IPS-20b (cell line): ENCODE measurements around the gene NR1H2.
"Not testable (repeated sequence)": the region's sequence is repeated elsewhere in the genome, so short reads cannot be mapped to it uniquely, and the experiment has no call there.

Experiments used
- H3K27ac ChIP-seq: one replicate; pipeline ENCODE4 v1.5.1; 2013; ENCODE audit warnings: low read length
- H3K27me3 ChIP-seq: 2 replicates; pipeline ENCODE4 v1.6.1; 2013; ENCODE audit warnings: mild to moderate bottlenecking, low read length, inconsistent platforms; ENCODE audit not compliant: insufficient read depth
- H3K36me3 ChIP-seq: 2 replicates; pipeline ENCODE4 v1.6.1; 2013; ENCODE audit warnings: low read depth, mild to moderate bottlenecking, inconsistent platforms, low read length, moderate library complexity; ENCODE audit not compliant: insufficient read depth
- H3K4me1 ChIP-seq: 2 replicates; pipeline ENCODE4 v1.6.1; 2013; ENCODE audit warnings: mild to moderate bottlenecking, control low read depth, inconsistent platforms, low read length, moderate library complexity; ENCODE audit not compliant: insufficient read depth
- H3K4me3 ChIP-seq: 2 replicates; pipeline ENCODE4 v1.5.1; 2013; ENCODE audit warnings: mild to moderate bottlenecking, low read length, inconsistent platforms
- H3K9ac ChIP-seq: 2 replicates; pipeline ENCODE4 v1.6.1; 2013; ENCODE audit warnings: low read depth, mild to moderate bottlenecking, inconsistent platforms, low read length, moderate library complexity
- H3K9me3 ChIP-seq: 2 replicates; pipeline ENCODE4 v1.6.1; 2013; ENCODE audit warnings: mild to moderate bottlenecking, low read depth, low read length, inconsistent platforms; ENCODE audit not compliant: insufficient read depth

The NR1H2 gene

DNA sequence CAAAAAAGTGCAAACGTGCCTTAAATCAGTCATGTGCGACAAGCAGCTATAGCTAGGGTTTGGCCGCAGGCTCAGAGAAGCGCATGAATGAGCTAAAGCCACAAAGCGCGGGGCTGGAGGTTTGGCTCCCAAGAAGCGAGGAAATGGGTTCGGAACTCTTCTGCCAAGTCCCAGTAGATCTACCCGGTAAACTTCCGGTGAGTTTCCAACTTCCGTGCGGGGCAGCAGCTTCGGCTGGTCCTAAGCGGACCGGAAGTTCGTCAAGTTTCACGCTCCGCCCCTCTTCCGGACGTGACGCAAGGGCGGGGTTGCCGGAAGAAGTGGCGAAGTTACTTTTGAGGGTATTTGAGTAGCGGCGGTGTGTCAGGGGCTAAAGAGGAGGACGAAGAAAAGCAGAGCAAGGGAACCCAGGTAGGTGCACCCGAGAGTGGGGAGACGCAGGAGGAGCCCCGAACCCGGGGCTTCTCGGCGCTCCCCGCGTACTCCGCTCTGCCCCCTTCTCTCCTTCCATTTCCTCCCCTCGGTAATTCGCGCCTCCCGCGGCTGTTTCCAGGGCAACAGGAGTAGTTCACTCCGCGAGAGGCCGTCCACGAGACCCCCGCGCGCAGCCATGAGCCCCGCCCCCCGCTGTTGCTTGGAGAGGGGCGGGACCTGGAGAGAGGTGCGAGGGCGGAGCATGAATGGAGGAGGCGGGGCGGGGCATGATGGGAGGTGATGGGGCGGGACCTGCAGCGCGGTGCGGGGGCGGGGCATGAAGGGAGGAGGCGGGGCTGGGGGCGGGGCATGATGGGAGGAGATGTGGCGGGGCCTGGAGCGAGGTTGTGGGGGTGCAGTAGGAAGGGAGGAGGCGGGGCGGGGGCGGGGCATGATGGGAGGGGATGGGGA, at the start of gene NR1H2:
Gene NR1H2, plus strand, starts transcription at position 292 of the 885 bp plus-strand sequence. CDS start 1,149 bp downstream, outside the sequence.
- peak within 1 kb of the TSS; percentile 96 for H3K9ac ChIP-seq
- H3K4me3 ChIP-seq, result peak within 1 kb of the TSS; percentile 97
- H3K27me3 ChIP-seq, result no peaks in the 10 kb centered on the region
- no peaks in the 10 kb centered on the region for H3K4me1 ChIP-seq
- peak within 1 kb of the TSS; percentile 57 for H3K27ac ChIP-seq
- H3K9me3 ChIP-seq, result no peaks in the 10 kb centered on the region
- peaks cover 39% of the 10 kb centered on the region for H3K36me3 ChIP-seq

DNA sequence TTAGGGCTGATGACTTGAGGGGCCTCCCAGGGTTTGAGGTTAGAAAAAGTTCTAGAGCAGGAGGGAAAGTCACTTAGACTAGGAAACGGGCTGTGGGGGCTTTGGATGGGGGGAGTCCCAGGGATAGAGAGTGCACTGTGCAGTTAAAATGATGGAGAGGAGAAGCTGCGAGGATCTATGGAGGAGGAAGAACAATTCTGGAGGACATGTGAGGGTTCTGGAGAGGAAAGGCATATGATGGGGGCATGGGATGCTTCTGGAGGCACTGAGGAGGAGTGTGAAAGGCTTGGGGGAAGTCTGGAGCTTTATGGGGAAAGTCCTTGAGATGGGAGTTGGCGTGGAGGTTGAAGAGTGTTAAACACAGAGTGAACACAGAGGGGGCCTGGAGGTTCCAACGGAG, 49.2 kb upstream of the NR1H2 start:
- H3K4me3 ChIP-seq, result no peak overlapping the region
- H3K36me3 ChIP-seq, result no peaks in the 10 kb centered on the region
- H3K4me1 ChIP-seq, result no peaks in the 10 kb centered on the region
- no peak overlapping the region for H3K27ac ChIP-seq
- H3K27me3 ChIP-seq, result peaks cover 18% of the 10 kb centered on the region
- H3K9me3 ChIP-seq, result peaks cover 21% of the 10 kb centered on the region
- H3K9ac ChIP-seq, result no peak overlapping the region

DNA sequence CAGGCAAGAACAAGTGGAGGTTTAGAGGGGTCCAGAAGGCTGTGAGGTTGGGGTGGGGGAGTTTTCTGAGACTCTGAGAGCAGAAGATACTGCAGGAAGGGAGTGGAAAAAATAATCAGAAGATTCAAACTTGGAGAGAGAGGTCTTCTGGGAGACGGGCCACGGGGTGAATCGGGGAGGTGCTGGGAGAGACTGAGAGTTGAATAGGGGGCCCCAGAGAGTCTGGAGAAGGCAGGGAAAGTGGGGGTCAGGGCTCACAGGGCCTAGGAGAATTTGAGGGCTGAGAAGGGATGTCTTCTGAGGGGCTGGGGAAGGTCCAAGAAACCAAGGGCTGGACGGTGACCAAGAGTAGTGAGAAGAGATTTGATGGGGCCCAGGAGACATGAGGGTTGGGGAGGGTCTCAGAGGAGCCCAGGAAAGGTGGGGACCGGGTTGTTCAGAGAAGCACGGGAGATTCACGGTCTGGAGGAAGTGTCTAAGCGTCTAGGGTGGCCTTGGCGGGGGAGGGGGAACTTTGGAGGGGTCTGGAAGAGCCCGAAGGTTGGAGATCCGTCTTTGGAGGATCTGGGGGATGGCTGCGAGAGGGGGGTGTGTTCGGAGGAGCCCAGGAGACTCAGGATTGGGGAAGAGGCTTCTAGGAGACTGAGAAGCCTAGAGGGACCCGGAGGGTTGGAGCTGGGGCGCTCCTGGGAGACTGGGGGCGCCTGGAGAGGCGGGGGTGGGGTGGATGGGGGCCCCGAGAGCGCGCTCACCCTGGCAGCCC, 48.6 kb upstream of the NR1H2 start:
- H3K4me3 ChIP-seq, result no peak overlapping the region

DNA sequence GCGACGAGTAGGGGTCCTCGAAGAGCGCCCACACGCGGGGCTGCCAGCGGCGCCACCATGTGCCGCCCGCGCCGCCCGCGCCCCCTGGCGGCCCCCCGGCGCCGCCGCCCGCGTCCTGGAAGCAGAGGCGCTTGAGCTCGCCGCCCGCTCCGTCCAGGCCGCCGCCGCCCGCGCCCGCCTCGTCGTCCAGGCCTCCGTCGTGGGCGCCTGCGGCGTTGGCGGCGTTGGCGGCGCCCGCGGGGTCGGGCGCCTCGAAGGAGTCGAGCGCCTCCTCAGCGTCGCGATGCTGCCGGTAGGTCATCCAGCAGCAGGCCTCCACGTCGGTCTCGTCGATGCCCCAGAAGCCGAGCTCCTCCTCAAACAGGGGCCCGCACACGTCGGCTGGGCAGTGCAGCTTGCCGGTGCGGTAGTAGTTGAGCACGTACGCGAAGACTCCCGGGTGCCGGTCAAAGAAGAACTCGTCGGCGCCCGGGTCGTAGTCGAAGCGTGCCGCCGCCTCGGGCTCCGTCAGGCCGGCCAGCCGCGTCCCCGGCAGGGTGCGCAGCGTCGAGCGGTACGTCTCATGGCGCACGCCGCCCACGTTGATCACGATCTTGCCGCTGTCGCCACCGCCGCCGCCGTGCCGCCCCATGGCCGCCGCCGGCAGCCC, 47.9 kb upstream of the NR1H2 start:
- Histone ChIP-seq H3K27me3 (peaks cover 18% of the 10 kb centered on the region), H3K4me1 (no peaks in the 10 kb centered on the region), H3K36me3 (no peaks in the 10 kb centered on the region), H3K4me3 (peak overlapping the region; percentile 53; the same call in 1 of the 2 replicates), H3K27ac (no peak overlapping the region), H3K9ac (no peak overlapping the region), H3K9me3 (peaks cover 32% of the 10 kb centered on the region)

More for the DNA sequence above, 48.6 kb upstream of the NR1H2 start:
- Histone ChIP-seq H3K27me3 (peaks cover 18% of the 10 kb centered on the region), H3K9ac (no peak overlapping the region), H3K9me3 (peaks cover 28% of the 10 kb centered on the region), H3K4me1 (no peaks in the 10 kb centered on the region), H3K27ac (no peak overlapping the region), H3K36me3 (no peaks in the 10 kb centered on the region)

DNA sequence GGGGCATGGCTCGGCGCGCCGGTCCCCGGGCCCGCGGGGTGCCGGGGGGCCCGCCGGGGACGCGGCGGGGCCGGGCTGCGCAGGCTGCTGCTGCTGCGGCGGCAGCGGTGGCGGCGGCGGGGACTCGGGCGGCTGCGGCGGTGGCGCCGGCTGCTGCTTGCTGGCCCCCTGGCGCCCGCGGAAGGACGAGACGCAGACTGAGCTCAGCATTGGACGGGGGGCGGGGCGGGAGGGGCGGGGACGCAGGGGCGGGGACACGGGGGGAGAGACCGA, 47.4 kb upstream of the NR1H2 start:
- no peak overlapping the region for H3K4me3 ChIP-seq
- peaks cover 31% of the 10 kb centered on the region for H3K9me3 ChIP-seq
- H3K36me3 ChIP-seq, result no peaks in the 10 kb centered on the region
- no peak overlapping the region for H3K9ac ChIP-seq
- no peaks in the 10 kb centered on the region for H3K4me1 ChIP-seq
- H3K27ac ChIP-seq, result no peak overlapping the region
- H3K27me3 ChIP-seq, result peaks cover 18% of the 10 kb centered on the region

DNA sequence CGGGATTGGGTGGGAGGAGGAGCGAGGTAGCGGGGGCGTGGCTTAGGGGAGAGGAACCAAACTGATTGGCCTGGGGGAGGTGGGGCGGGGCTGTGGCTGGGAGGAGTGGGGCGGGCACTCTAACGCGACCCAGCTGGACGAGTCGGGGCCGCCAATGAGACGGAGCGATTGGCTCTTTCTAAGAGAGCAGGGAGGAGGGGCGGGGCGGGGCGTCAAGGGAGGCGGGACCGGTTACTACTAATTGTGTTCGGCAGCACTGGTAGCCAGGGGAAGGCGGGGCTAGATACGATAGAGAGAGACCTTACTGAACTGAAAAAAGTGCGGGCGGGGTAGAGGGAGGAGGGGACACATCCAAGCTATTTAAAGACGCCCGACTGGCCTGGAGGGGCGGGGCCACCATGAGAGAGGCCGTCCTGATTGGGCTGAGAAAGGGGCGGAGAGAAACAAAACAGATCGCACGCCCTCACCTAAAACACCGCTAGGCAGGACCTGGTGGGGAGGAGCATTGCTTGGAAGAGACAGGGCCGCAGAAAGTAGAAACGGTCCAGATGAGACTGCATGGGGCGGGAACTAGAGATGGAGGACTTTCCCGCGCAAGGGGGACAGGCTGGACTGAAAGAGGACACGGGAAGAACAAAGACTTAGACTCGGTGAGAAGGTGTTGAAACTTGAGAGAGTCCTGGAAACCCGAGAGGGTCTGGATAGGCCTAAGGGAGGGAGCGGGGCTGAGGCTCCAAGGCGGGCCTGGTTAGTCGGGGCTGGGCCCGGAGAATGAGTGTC, 46.9 kb upstream of the NR1H2 start, which contains the start of gene KCNC3:
Gene KCNC3, minus strand, starts transcription at position 232 of the 780 bp plus-strand sequence. CDS start 295 bp downstream, outside the sequence.
- peaks cover 31% of the 10 kb centered on the region for H3K9me3 ChIP-seq
- peaks cover 18% of the 10 kb centered on the region for H3K27me3 ChIP-seq
- no peak within 1 kb of the TSS for H3K27ac ChIP-seq
- peak within 1 kb of the TSS; percentile 74 for H3K4me3 ChIP-seq
- no peaks in the 10 kb centered on the region for H3K36me3 ChIP-seq
- no peaks in the 10 kb centered on the region for H3K4me1 ChIP-seq
- H3K9ac ChIP-seq, result peak within 1 kb of the TSS; percentile 68; the same call in 1 of the 2 replicates

DNA sequence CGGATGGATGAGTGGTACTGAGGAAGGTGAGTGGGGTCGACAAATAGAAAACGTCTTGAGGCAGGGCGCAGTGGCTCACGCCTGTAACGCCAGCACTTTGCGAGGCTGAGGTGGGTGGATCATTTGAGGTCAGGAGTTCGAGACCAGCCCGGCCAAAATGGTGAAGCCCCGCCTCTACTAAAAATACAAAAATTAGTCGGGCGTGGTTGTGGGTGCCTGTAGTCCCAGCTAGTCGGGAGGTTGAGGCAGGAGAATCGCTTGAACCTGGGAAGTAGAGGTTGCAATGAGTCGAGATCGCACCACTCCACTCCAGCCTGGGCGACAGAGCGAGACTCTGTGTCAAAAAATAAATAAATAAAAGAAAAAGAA, 46.3 kb upstream of the NR1H2 start:
- not testable (repeated sequence) for H3K4me1 ChIP-seq, H3K27ac ChIP-seq, H3K36me3 ChIP-seq
- Histone ChIP-seq H3K9ac (peak overlapping the region; percentile 68; the same call in 1 of the 2 replicates), H3K9me3 (peaks cover 32% of the 10 kb centered on the region), H3K4me3 (peak overlapping the region; percentile 74), H3K27me3 (peaks cover 18% of the 10 kb centered on the region)

DNA sequence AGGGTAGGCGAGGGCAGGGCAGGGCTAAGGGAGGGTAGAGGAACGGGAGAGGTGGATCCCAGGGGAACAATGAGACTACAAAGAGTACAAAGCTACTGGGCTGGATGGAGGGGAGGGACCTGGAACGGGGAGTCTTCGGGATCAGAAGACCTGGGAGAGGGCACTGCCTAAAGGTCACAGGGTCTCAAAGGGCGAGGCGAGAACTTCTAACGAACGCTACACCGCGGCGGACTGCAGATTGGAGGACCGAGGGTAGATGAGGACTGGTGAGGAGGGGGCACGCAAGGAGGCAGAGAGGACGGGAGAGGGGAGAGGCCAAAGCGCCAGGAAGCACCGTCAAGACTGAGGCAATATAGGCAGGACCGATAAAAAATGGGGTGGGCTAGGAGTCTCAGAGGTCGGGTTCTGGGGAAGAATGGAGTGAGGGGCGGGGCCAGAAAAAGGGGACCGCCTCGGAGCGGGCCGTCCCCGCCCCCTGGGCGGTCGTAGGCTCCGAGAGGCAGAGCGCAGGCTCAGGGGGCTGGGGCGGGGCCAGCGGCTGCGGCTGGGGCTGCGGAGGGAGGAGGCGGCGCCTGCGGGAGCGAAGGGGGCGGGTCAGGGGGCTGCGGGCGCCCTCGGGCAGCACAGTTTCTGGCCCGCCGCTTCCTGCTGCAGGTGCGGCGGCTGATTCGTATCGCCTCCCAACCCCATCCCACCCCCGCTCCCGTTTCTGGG, 45.7 kb upstream of the NR1H2 start:
- Histone ChIP-seq H3K9ac (peak overlapping the region; percentile 68; the same call in 1 of the 2 replicates), H3K4me1 (no peaks in the 10 kb centered on the region), H3K4me3 (peak overlapping the region; percentile 74), H3K9me3 (peaks cover 38% of the 10 kb centered on the region), H3K36me3 (no peaks in the 10 kb centered on the region), H3K27me3 (peaks cover 18% of the 10 kb centered on the region), H3K27ac (no peak overlapping the region)

DNA sequence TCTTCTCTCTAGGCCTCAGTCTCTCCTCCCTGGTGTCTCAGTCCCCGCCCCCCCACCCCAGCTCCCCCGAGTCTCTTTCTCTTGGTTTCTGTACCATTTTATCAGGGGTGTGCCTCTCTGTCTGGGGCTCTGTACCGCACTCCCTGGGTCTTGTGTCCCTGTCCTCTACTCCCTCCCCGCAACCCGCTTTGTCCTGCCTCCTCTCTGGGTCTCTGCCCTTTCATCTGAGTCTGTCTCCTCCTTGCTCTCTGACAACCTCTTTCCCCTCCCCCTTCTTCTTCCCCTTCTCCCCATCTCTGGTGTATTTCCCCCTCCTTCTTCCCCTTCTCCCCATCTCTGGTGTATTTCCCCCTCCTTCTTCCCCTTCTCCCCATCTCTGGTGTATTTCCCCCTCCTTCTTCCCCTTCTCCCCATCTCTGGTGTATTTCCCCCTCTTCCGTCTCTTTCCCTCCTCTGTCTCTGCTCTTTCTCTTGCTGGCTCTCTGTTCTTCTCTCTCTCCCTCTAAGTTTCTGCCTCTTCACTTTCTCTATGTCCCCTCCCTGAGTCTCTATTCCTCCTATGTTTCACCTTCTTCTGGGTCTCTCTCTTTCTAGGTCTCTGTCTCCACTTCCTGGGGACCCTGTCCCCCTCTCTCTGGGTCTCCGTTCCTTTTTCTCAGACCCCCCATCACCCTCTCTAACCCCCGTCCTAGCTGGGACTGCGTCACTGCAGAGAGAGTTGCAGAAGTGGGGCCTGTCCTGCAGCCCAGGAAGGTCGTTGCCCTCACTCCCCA, 44.9 kb upstream of the NR1H2 start:
- Histone ChIP-seq H3K4me1 (no peaks in the 10 kb centered on the region), H3K9ac (no peak overlapping the region; the same call in 1 of the 2 replicates), H3K36me3 (no peaks in the 10 kb centered on the region), H3K27me3 (peaks cover 16% of the 10 kb centered on the region), H3K27ac (no peak overlapping the region), H3K9me3 (peaks cover 47% of the 10 kb centered on the region), H3K4me3 (peak overlapping the region; percentile 67)

DNA sequence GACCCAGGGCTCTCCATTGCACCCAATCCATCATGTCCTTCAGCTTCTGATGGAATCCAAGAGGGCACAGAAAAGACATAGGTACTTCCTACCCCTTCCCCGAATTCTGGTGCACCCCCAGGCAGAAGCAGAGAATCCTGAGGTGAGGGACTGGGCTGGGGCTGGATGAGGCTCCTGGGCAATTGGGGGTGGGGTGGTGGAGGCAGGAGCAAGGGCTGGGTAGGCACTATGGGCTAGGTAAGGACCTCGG, 44.3 kb upstream of the NR1H2 start:
- H3K9me3 ChIP-seq, result peaks cover 50% of the 10 kb centered on the region
- H3K4me3 ChIP-seq, result peak overlapping the region; percentile 67
- peaks cover 10% of the 10 kb centered on the region for H3K27me3 ChIP-seq
- no peaks in the 10 kb centered on the region for H3K36me3 ChIP-seq
- no peaks in the 10 kb centered on the region for H3K4me1 ChIP-seq
- no peak overlapping the region for H3K27ac ChIP-seq
- no peak overlapping the region for H3K9ac ChIP-seq
